HG02642 (cell line): ENCODE results near the gene SUFU.

ENCODE experiments used
- ATAC-seq: cut with Tn5 transposase; IDR thresholded peaks from one replicate; pipeline ENCODE4 v1.9.1; 2021; ENCODE audit warnings: mild to moderate bottlenecking; ENCODE audit not compliant: unreplicated experiment, poor library complexity

The SUFU gene

DNA sequence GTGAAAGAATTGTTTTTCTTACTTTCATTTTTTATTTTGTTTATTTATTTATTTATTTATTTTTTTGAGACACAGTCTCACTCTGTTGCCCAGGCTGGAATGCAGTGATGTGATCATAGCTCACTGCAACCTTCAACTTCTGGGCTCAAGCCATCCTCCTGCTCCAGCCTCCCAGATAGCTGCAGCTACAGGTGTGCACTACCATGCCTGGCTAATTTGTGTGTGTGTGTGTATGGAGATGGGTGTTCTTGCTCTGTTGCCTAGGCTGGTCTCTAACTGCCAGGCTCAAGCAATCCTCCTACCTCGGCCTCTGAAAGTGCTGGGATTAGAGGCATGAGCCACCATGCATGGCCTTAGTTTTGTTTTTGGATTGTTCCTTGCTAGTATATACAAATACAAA is 85.1 kb downstream of the SUFU start:
- no peak for ATAC-seq

DNA sequence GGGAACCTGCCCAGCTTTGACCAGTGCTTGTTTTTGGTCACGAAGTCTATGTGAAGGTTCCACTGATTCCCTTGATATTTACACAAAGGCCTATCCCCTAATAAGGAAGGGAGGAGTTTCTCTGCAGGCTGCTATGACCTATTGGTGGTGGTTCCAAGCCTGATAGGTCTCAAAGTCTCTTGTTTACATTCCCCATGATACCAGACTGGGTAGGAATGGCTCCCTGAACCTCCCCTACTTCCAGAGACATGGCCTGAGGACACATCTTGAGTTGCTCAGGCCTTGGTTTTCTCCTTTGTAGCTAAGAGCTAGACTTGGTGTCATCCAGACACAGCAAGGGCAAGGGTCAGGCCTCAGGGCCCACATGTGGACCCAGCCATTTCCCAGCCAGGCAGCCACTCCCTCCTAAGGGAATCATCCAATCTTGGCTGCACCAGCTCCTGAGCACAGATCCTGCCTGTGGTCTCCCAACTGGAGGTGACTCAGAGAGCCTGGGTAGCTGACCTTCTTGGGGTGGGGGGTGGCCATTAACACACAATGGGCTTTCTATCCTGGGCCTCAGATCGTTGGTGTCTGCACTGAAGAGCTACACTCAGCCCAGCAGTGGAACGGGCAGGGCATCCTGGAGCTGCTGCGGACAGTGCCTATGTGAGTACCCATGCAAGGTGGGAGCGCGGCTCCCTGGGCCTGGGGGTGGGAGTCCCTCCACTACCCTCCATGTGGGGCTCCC is 89.5 kb downstream of the SUFU start:
- no peak for ATAC-seq

DNA sequence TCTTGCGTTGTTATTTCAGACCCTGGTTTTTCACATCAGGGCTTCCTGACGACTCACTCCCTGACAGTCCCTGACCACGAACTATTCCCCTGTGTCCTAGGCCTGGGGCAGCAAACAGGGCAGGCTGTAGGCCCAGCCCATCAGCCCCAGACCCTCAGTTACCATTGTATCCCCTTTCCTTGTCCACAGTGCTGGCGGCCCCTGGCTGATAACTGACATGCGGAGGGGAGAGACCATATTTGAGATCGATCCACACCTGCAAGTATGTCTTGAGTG is 90.0 kb downstream of the SUFU start:
- no peak for ATAC-seq

DNA sequence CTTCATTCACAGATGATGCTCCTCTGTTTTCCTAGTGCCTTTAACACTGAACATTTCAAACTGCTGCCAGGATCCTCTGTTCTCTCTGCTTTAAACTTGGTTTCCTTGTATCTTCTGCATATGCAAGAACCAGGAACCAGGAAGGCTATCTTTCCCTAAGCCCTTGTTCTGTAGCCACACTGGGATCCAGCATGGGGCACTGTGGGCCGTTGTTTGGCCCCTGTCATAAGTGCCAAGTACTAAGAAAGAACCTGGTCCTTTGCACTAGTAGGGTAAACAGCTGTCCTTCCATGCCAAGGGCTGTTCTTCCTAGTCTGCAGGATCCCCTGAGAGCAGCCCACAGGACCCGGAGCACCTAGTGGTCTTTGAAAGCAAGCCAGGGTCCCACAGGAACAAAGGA is 91.5 kb downstream of the SUFU start:
- no peak for ATAC-seq

DNA sequence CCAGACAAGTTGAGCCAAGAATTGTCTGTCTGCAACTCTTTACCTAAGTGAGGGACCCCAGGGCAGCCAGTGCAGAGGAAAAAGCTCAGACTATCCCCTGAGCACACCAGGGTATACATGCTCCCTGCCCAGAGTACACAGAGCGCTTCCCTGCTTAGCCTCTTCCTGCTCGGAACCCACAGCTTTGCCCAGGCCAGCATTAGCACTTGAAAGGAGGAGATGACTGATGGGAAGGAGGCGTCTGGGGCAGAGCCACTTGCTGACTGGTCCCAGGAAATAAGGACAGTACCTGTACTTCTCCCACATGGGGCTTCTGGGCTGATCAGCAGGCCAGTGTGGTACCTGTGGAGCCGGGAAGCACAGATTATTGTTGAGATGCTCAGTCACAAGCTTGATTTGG is 92.1 kb downstream of the SUFU start:
- ATAC-seq: no peak

DNA sequence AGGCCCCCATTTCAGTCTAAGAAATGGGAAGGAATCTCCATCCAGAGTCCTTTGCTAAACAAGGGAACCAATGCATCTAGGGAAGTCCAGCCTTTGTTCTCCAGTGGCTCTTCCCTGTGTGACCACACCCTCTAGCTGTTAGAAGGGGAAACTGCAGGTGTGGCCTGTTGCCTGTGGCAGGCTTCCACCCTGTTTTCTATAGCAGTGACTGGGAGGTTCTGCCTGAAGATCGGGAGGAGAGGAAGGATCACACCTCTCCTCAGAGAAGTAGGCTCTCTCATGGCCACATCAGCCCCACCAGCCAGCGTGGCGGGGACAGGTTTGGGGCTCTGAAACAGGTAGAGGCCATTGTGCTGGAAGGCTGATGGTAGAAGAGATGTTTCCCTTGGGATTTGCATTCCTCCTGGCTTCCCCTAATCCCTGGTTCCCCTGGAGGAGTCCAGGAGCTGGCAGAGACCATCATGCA is 92.8 kb downstream of the SUFU start:
- ATAC-seq: no peak

DNA sequence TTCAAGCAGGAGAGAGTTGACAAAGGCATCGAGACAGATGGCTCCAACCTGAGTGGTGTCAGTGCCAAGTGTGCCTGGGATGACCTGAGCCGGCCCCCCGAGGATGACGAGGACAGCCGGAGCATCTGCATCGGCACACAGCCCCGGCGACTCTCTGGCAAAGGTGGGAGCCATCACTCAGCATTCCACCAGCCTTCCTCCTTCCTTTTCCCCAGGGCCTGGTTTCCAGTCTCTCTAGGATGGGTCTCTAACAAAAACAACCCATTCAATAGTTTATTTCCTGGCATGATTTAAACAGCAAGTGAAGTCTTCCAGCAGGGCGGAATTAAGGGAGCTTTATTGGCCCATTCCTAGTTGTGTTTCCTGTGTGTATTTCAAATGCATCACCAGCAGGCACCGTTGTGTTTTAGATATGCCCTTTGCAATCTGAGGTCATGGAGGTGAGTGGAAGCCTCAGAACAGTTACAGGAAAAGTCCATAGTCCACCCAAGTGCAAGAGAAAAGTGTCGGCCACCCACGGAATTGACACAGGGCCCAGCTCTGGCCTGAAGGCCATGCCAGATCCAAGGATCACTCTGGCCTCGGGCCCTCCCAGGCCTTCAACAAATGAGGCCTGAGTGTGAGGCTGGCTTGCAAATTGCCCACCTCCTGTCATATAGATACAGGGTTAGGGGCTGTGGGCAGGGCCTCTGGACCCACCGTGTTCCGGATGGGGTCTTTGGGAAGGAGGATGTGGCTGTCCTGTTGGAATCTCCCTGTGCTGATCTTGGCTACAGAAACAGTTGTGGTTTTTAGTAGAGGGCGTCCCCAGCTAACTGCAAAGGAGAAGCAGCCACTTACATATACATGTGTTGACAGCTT is 93.6 kb downstream of the SUFU start:
- ATAC-seq: no peak

DNA sequence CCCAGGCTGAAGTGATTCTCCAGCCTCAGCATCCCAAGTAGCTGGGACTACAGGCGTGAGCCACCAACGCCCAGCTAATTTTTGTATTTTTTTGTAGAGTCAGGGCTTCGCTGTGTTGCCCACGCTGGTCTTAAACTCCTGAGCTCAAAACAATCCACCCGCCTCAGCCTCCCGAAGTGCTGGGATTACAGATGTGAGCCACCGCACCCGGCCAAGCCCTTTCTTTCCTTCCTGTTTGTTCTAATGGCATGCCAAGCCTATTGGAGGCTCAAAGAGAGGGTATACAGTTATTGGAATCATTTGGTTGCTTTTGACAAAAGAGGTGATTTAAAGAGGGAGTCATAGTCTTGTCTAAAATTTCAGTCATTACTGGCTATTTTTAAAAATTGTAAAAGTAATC is 94.5 kb downstream of the SUFU start:
- ATAC-seq: no peak

DNA sequence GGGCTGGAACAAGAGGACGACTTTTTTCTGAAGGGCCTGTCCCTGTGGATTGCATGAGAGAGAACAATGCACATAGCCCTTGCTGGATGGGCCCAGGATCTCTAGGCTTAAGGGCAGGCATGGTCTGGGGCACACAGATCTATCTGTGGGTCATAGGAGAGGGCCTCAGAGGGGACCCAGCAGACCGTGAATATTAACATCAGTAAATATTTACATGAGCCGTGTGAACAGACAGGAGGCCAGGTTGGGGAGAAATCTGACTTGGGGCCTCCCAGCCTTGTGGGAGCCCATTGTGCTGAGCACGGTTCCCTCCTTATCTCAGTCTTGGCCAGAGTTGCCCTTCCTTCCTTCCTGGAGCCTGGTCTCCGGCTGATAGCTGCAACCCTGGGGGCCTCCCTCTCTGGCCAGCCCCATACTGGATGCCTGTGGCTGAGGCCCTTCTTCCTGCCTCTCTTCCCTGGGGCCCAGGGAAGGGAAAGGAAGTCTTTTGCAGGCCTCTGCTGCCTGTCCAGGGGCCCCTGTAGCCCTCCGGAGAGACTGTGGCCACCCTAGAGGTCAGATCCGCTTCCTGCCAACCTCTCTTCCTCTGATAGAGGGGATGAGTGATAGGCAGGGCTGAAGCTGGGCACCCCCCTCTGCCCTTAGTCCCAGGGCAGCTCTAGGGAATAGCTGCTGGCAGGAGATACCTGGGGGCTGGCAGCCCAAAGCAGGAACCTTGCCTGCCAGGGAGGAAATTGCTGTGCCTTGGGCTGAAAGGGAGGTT is 96.0 kb downstream of the SUFU start:
- no peak for ATAC-seq

DNA sequence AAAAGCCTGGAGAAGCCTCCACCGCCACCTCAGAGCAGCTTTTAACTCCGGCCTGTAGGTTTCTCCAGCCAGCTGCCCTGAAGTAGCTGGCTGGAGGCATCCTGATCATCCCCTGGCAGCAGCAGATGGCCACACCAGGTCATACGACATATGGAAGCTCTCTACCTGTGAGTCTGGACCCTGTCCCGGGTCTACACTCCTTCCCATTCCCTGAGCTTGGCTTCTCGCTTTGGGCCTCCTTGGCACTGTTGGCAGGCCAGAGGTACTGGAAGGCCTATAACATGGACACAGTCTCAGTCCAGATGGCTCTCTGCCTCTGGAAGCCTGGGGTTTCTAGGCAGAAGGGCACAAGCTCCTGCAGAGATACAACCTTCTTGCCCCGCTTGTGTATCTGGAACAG is 97.0 kb downstream of the SUFU start:
- no peak for ATAC-seq

DNA sequence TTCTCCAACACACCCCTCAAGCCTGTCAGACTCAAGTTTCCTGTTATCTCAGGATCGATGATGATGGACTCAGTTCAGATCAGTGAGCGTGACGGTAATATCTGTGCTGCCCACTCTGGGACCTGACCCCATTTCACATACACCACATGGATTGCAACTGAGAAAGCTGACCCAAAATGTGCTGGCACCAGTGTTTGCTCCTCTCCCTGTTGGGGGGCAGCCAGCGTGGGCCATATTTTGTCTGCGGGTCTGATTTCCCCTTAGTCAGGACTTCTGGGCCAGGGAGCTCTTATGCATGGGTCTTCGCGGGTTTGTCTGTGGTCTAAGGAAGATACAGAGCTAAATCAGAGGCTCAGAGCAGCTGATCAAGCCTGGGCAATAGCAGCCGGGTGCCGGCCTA is 97.9 kb downstream of the SUFU start:
- no peak for ATAC-seq

DNA sequence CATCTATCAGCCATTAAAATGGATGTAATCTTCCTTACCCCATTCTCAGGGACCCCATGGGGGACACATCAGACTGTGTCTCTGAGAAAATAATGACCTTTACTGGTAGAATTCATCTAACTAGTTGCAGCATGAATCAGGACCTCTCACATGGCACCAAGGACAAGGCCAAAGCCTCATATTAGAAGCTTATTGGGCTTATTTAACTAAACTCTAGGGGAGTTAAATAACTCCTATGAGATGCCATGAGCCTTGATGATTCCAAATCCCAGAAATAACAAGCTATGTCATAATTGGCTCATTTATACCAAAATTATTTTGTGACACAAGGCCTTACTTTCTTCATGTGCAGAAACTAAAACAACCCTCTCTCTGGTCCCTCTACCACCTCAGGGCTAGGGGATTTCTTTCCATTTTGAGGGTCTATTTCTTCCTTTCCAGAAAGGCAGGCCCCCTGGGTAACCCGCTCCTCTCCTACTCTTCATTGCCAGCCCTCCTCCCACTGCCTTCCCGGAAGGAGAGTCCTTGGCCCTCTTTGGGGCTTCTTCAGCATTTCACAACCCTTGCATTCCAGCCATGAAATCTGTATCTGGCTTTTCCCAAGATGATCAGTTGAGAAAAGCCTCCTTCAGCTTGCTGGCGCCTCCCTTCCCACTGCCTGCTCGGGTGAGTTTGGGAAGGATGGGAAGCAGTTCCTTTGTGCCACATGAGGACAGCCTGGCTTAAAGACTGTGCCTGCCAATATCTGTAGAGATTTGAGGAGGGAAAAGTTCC is 98.7 kb downstream of the SUFU start:
- no peak for ATAC-seq

DNA sequence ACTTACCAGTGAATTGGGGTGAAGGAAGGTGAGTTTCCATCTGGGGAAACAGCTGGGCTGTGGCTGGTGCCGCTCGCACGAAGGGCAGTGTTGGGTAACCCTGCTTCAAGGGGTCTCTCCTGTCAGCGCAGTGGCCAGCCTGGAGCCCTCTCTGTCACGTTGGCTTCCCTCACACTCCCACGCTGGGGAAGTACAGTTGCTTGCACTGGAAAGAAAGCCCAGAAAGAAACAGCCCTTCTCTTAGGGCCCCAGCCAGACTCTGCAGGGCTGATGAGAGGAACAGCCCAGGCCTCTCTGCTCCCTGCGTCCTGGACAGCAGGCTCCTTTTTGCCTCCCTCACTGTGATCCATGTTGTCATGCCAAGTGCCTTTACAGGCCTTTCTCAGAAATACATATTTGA is 100.2 kb downstream of the SUFU start:
- ATAC-seq: no peak

DNA sequence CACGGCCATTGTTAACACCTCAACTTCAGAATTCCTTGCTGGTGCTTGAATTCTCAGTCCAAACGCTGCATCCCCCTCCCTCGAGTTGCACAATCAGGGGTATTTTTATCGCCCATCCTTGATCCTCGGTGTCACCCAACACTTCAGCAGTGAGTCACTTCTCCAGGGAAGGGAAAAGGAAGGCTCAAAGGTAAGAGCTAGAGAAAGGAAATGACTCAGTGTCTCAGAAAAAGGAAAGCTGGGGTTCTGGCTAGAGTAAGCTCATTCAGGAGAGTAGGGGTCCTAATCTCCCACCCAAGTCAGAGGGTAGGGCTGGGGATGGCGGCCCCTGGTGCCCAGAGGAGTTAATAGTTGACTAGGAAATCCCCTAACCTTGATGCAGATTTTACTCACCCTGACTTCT is 100.7 kb downstream of the SUFU start:
- ATAC-seq: no peak

DNA sequence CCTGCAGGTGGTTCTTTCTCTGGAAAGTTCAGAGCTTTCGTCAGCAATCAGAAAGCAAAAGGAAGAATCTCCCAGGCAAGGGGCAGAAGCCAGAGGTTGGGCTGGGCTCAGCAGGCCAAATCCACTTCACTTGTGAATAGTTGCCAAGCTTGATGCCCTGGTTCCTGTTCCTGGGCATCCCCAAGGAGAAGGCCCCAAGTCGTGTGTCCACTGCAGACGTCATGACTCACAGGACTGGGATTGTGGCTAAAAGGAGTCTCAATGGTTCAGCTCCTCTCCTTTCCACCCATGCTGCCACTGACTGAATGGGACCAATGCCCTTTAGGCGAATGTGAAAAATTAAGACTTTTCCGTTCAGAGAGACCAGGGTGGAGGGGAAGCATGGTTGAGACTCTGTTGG is 101.9 kb downstream of the SUFU start:
- ATAC-seq: no peak

DNA sequence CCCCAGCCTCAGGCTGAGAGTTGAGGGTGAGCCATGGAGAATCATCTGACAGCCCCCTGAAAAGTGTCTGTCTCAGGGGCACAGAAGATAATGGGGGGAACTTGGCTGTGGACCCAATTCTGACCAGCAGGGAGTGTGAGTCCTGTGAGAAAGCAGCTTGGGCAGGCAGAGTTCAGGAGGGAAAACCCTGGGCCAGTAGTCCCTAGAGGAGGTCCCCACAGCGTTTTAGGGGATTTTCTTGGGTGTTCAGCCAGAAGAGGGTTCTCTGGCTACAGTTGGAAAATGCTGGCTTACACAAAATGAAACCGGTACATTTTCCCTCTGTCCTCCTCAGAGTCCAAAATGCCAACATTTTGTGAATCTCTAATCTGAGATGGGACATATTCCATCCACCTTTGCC is 104.7 kb downstream of the SUFU start:
- no peak for ATAC-seq

DNA sequence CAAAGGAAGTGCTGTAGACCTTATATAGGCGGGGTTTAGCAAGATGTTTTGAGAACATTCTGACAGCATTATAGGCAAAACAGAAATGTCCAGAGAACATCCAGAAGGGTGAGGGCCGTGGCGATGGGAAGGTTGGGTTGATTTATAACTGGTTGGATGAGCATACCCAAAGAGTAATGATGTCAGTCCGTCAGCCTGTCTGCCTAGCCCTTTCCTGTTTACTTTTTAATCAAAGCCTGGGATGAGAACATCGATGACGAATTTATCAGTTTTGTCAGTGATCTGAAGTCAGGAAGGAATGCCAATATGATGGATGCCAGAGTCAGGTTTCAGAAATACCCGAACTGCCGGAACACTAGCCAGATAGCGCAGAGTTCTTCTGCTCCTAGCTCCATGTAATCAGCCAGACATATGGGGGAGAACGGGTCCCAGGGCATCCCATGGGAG is 106.7 kb downstream of the SUFU start:
- ATAC-seq: no peak

DNA sequence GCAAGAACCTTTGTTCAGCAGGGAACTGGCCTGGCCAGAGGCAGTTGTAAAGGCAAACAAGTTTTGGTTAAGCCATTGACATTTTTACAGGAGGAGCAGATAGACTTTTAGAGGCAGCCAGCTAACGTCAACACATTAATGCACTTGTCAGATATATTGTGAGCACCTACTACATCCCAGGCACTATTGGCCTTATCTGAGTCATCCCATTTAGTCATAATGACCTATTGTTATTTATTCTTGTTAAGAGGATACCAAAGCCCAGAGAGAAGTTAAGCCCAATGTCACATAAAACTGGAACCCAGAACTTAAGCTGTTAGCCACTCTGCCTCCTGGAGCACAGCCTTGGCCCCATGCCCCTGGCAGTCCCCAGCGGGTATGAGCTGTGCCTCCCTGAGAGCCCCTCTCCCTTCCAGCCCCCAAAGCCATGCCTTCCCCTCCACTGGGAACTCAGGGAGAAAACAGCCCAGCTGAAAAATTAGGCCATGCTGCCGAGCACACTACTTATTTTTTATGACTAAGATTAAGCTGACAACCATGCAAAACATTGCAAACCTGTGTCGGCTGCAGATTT is 107.8 kb downstream of the SUFU start:
- no peak for ATAC-seq

DNA sequence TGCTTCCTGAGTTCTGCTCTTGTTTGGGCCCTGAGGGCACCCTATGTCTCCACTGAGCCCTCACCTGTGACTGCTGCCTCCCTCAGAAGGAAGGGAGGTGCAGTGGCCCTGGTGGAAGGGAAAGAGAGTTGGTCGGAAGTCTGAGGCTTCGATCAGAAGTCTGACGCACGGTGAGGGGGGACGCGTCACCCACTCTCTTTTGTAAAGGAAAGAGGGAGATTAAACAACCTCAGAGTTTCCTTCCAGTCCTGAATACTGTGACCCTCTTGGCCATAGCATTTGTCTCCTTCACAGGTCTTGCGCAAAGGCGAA is 109.1 kb downstream of the SUFU start:
- no peak for ATAC-seq

DNA sequence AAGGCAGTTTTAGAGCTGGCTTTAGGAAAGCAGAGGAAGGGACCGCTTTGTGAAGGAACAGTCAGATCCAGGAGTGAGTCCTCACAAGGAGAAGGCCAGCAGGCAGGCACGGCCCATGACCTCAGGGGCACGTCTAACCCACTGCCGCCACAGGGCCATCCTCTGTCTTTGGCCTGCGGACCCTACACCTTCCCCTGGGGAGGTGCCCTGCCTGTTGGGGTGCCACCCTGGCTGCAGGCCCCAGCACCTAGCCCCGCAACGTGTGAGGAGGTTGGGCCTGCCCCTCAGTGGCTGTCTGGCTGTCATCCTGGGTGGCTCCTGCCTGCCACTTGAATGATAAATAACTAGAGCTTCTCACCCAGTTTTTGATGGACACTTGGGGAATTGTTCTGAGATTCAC is 109.5 kb downstream of the SUFU start:
- no peak for ATAC-seq
